ENCODE data around the gene MYEF2.

DNA sequence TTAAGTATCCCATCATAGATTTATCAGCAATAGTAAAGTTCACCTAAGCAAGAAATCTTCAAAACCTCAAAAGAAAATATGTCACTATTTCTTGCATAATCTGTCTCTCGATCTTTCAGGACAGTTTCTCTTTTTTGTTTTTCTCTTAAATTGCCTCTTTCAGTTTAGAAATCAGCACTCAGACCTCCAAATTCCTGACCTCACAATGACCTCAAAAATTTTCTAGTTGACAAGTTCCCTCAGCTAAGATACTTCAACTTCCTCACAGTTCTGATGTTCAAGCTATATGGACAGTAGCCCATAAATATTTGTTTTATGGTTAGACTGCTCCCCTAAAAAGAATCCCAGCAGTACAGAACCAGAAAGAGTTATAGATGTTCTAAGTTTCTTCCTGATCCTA is 33.2 kb downstream of the MYEF2 start:
- TF ChIP-seq, protein P1, sequence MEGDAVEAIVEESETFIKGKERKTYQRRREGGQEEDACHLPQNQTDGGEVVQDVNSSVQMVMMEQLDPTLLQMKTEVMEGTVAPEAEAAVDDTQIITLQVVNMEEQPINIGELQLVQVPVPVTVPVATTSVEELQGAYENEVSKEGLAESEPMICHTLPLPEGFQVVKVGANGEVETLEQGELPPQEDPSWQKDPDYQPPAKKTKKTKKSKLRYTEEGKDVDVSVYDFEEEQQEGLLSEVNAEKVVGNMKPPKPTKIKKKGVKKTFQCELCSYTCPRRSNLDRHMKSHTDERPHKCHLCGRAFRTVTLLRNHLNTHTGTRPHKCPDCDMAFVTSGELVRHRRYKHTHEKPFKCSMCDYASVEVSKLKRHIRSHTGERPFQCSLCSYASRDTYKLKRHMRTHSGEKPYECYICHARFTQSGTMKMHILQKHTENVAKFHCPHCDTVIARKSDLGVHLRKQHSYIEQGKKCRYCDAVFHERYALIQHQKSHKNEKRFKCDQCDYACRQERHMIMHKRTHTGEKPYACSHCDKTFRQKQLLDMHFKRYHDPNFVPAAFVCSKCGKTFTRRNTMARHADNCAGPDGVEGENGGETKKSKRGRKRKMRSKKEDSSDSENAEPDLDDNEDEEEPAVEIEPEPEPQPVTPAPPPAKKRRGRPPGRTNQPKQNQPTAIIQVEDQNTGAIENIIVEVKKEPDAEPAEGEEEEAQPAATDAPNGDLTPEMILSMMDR (IDR thresholded peaks at IDR 0.05; ENCODE audit: insufficient read depth, low read length, poor library complexity, severe bottlenecking), result no peak
- no peak for TF ChIP-seq EZH2phosphoT487 (conservative IDR thresholded peaks at IDR 0.05; ENCODE audit: low read length)
